Activated CD4-positive, alpha-beta memory T cell treated with anti-CD3 and anti-CD28 coated beads, Interleukin-2, amount 10 ng/mL, durations not matched to agents 7 days and 5 days (primary cell): ENCODE results near the gene MRPL46. TPM values are rescaled to one million over a fixed set of nuclear protein-coding genes. Genes with fewer than 3 reads are reported as not detected.
"Not testable (repeated sequence)": the region's sequence is repeated elsewhere in the genome, so short reads cannot be mapped to it uniquely, and the experiment has no call there.

ENCODE experiments used
- CTCF ChIA-PET: fragments of 350-600 bp; sonication (Branson Sonifier 250); formaldehyde crosslinking; loops from one replicate; lab custom pipeline; 2021; ENCODE audit warnings: antibody characterized with exemption, inconsistent platforms; lab: Charles Lee
- POLR2A ChIA-PET: fragments of 350-600 bp; sonication (Branson Sonifier 250); formaldehyde crosslinking; loops from one replicate; lab custom pipeline; 2021; ENCODE audit warnings: antibody characterized with exemption; lab: Charles Lee
- DNase-seq: peaks from one replicate; pipeline ENCODE4 v3.0.0-alpha.2; 2020
- H3K27ac Mint-ChIP-seq: one replicate; pipeline ENCODE4 v1.8.0; 2021; ENCODE audit warnings: mild to moderate bottlenecking, mixed read lengths
- H3K27me3 Mint-ChIP-seq: one replicate; pipeline ENCODE4 v1.8.0; 2021; ENCODE audit warnings: mixed read lengths
- H3K36me3 Mint-ChIP-seq: one replicate; pipeline ENCODE4 v1.8.0; 2021; ENCODE audit warnings: low read depth, mixed read lengths
- H3K4me1 Mint-ChIP-seq: one replicate; pipeline ENCODE4 v1.8.0; 2021; ENCODE audit warnings: mixed read lengths
- H3K4me3 Mint-ChIP-seq: one replicate; pipeline ENCODE4 v1.8.0; 2021; ENCODE audit warnings: mild to moderate bottlenecking, mixed read lengths
- H3K9me3 Mint-ChIP-seq: one replicate; pipeline ENCODE4 v1.8.0; 2021; ENCODE audit warnings: mixed read lengths
- total RNA-seq, 2 experiments: library from RNA; stranded (reverse); gene quantifications; one replicate each; pipeline ENCODE4 v1.2.3, GENCODE V29; 2021

Gene MRPL46
- total RNA-seq, 2 experiments from 2014 or later: 20.3 to 23.9 TPM

GRCh38 chr15:88472225-88472624 is 5.0 kb upstream of the MRPL46 start:
- Mint-ChIP-seq H3K9me3 (no peaks in the 10 kb centered on the region), H3K27ac (no peak overlapping the region), H3K4me1 (peaks cover 18% of the 10 kb centered on the region), H3K4me3 (no peak overlapping the region), H3K27me3 (no peaks in the 10 kb centered on the region), H3K36me3 (peaks cover 39% of the 10 kb centered on the region)
- ChIA-PET CTCF (no interaction called here), POLR2A (interaction anchor here (1.3 kb wide), 1 partner anchor 149 kb away, joined by 3 read pairs; the partner anchor contains the start of gene AEN)
- no peak for DNase-seq

GRCh38 chr15:88470625-88471372 is 3.6 kb upstream of the MRPL46 start:
- Mint-ChIP-seq H3K36me3 (peaks cover 34% of the 10 kb centered on the region), H3K4me3 (no peak overlapping the region), H3K27me3 (no peaks in the 10 kb centered on the region), H3K27ac (no peak overlapping the region), H3K9me3 (no peaks in the 10 kb centered on the region), H3K4me1 (peaks cover 30% of the 10 kb centered on the region)
- no peak for DNase-seq
- ChIA-PET CTCF (interaction anchor here (0.5 to 1.8 kb wide), 2 partner anchors 16 to 31 kb away, joined by 3 to 4 read pairs; no protein-coding TSS in a partner anchor), POLR2A (no interaction called here)

- H3K4me1 Mint-ChIP-seq: peaks cover 39% of the 10 kb centered on the region
- ChIA-PET POLR2A (no interaction called here), CTCF (interaction anchor here (1.2 to 4.3 kb wide), 2 partner anchors 14 to 18 kb away, joined by 5 to 17 read pairs; no protein-coding TSS in a partner anchor)
- no peak for DNase-seq
- H3K9me3 Mint-ChIP-seq: no peaks in the 10 kb centered on the region
- no peak overlapping the region for H3K4me3 Mint-ChIP-seq
- peaks cover 30% of the 10 kb centered on the region for H3K36me3 Mint-ChIP-seq
- H3K27me3 Mint-ChIP-seq: no peaks in the 10 kb centered on the region
- H3K27ac Mint-ChIP-seq: no peak overlapping the region
Observed at GRCh38 chr15:88469321-88469720, 2.1 kb upstream of the MRPL46 start.

- not testable (repeated sequence) for H3K9me3 Mint-ChIP-seq, DNase-seq, H3K27me3 Mint-ChIP-seq, H3K27ac Mint-ChIP-seq
- peak overlapping the region; percentile 87 for H3K4me3 Mint-ChIP-seq
- POLR2A ChIA-PET: interaction anchor here (1.9 kb wide), 1 partner anchor 153 kb away, joined by 11 read pairs; no protein-coding TSS in a partner anchor
- H3K4me1 Mint-ChIP-seq: peaks cover 42% of the 10 kb centered on the region
- peaks cover 31% of the 10 kb centered on the region for H3K36me3 Mint-ChIP-seq
- CTCF ChIA-PET: interaction anchor here (1.2 to 4.3 kb wide), 3 partner anchors 14 to 156 kb away, joined by 5 to 17 read pairs (median 5); no protein-coding TSS in a partner anchor
Observed at GRCh38 chr15:88468721-88469120, 1.5 kb upstream of the MRPL46 start.

- H3K9me3 Mint-ChIP-seq: no peaks in the 10 kb centered on the region
- POLR2A ChIA-PET: interaction anchor here (1.0 to 2.0 kb wide), 9 partner anchors 10 to 620 kb away, joined by 3 to 22 read pairs (median 3); partner anchors contain the start of gene ABHD2
- DNase-seq: no peak
- CTCF ChIA-PET: interaction anchor here (1.0 to 5.3 kb wide), 6 partner anchors 13 to 437 kb away, joined by 3 to 30 read pairs (median 8); partner anchors contain the start of gene AEN
- H3K4me3 Mint-ChIP-seq: peak overlapping the region; percentile 87
- no peaks in the 10 kb centered on the region for H3K27me3 Mint-ChIP-seq
- peak overlapping the region; percentile 93 for H3K27ac Mint-ChIP-seq
- peaks cover 42% of the 10 kb centered on the region for H3K4me1 Mint-ChIP-seq
- H3K36me3 Mint-ChIP-seq: peaks cover 31% of the 10 kb centered on the region
Observed at GRCh38 chr15:88467935-88468528, 844 bp upstream of the MRPL46 start.

GRCh38 chr15:88465633-88466224 is 1.5 kb downstream of the MRPL46 start:
- ChIA-PET CTCF (interaction anchor here (1.3 to 5.3 kb wide), 3 partner anchors 10 to 369 kb away, joined by 3 to 30 read pairs (median 17); no protein-coding TSS in a partner anchor), POLR2A (interaction anchor here (0.9 to 1.5 kb wide), 2 partner anchors 9 to 165 kb away, joined by 4 read pairs; no protein-coding TSS in a partner anchor)
- H3K4me3 Mint-ChIP-seq: peak overlapping the region; percentile 87
- H3K9me3 Mint-ChIP-seq: no peaks in the 10 kb centered on the region
- no peak overlapping the region for H3K27ac Mint-ChIP-seq
- no peaks in the 10 kb centered on the region for H3K27me3 Mint-ChIP-seq
- peaks cover 36% of the 10 kb centered on the region for H3K4me1 Mint-ChIP-seq
- DNase-seq: no peak
- peaks cover 27% of the 10 kb centered on the region for H3K36me3 Mint-ChIP-seq

GRCh38 chr15:88463870-88464532 is 3.2 kb downstream of the MRPL46 start:
- no peaks in the 10 kb centered on the region for H3K9me3 Mint-ChIP-seq
- peaks cover 39% of the 10 kb centered on the region for H3K36me3 Mint-ChIP-seq
- DNase-seq: no peak
- no peak overlapping the region for H3K27ac Mint-ChIP-seq
- ChIA-PET CTCF (interaction anchor here (0.6 to 5.3 kb wide), 3 partner anchors 9 to 371 kb away, joined by 3 to 30 read pairs (median 5); no protein-coding TSS in a partner anchor), POLR2A (no interaction called here)
- H3K4me3 Mint-ChIP-seq: no peak overlapping the region
- H3K27me3 Mint-ChIP-seq: no peaks in the 10 kb centered on the region
- H3K4me1 Mint-ChIP-seq: peaks cover 36% of the 10 kb centered on the region

- H3K36me3 Mint-ChIP-seq: peaks cover 26% of the 10 kb centered on the region
- H3K9me3 Mint-ChIP-seq: no peaks in the 10 kb centered on the region
- POLR2A ChIA-PET: interaction anchor here (2.7 kb wide), 1 partner anchor 10 kb away, joined by 22 read pairs; the partner anchor contains the start of genes MRPL46 and MRPS11
- H3K27me3 Mint-ChIP-seq: no peaks in the 10 kb centered on the region
- CTCF ChIA-PET: interaction anchor here (0.6 to 3.7 kb wide), 4 partner anchors 9 to 749 kb away, joined by 3 to 30 read pairs (median 12); partner anchors contain the start of genes MRPL46 and MRPS11
- peaks cover 2% of the 10 kb centered on the region for H3K4me1 Mint-ChIP-seq
- no peak for DNase-seq
- H3K27ac Mint-ChIP-seq: no peak overlapping the region
- H3K4me3 Mint-ChIP-seq: no peak overlapping the region
Observed at GRCh38 chr15:88456733-88457132, 10.5 kb downstream of the MRPL46 start.

GRCh38 chr15:88454867-88455810 is 12.0 kb downstream of the MRPL46 start:
- CTCF ChIA-PET: interaction anchor here (1.0 to 3.7 kb wide), 7 partner anchors 10 to 181 kb away, joined by 3 to 30 read pairs (median 5); partner anchors contain the start of genes MRPL46 and MRPS11
- H3K4me3 Mint-ChIP-seq: no peak overlapping the region
- H3K27ac Mint-ChIP-seq: no peak overlapping the region
- peaks cover 17% of the 10 kb centered on the region for H3K36me3 Mint-ChIP-seq
- H3K9me3 Mint-ChIP-seq: no peaks in the 10 kb centered on the region
- H3K4me1 Mint-ChIP-seq: peaks cover 3% of the 10 kb centered on the region
- POLR2A ChIA-PET: interaction anchor here (2.7 kb wide), 1 partner anchor 12 kb away, joined by 22 read pairs; the partner anchor contains the start of genes MRPL46 and MRPS11
- no peaks in the 10 kb centered on the region for H3K27me3 Mint-ChIP-seq
- peak; percentile 44 for DNase-seq

GRCh38 chr15:88454236-88454635 is 13.0 kb downstream of the MRPL46 start:
- Mint-ChIP-seq H3K9me3 (no peaks in the 10 kb centered on the region), H3K27ac (no peak overlapping the region), H3K4me3 (no peak overlapping the region), H3K36me3 (peaks cover 10% of the 10 kb centered on the region), H3K27me3 (no peaks in the 10 kb centered on the region), H3K4me1 (peaks cover 6% of the 10 kb centered on the region)
- CTCF ChIA-PET: interaction anchor here (1.0 to 3.7 kb wide), 5 partner anchors 9 to 180 kb away, joined by 3 to 30 read pairs (median 7); partner anchors contain the start of genes MRPL46 and MRPS11
- POLR2A ChIA-PET: interaction anchor here (2.7 kb wide), 1 partner anchor 13 kb away, joined by 22 read pairs; the partner anchor contains the start of genes MRPL46 and MRPS11
- DNase-seq: no peak

GRCh38 chr15:88453651-88454050 is 13.5 kb downstream of the MRPL46 start:
- no peak for DNase-seq
- Mint-ChIP-seq H3K36me3 (peaks cover 6% of the 10 kb centered on the region), H3K27me3 (no peaks in the 10 kb centered on the region), H3K27ac (no peak overlapping the region), H3K9me3 (no peaks in the 10 kb centered on the region), H3K4me1 (peaks cover 6% of the 10 kb centered on the region), H3K4me3 (no peak overlapping the region)
- POLR2A ChIA-PET: no interaction called here
- CTCF ChIA-PET: interaction anchor here (3.6 to 3.7 kb wide), 2 partner anchors 9 to 12 kb away, joined by 19 to 30 read pairs; partner anchors contain the start of genes MRPL46 and MRPS11
